Esophagus (tissue), 2 donors: ENCODE data around the gene HPSE2. TPM values are rescaled to one million over a fixed set of nuclear protein-coding genes. Genes with fewer than 3 reads are reported as not detected.

Experiments
- H3K27ac ChIP-seq, 2 donors: one replicate each; pipeline ENCODE4 v1.5.1; 2013; ENCODE audit warnings: low read depth in 2 of 2, mild to moderate bottlenecking in 2 of 2, inconsistent platforms in 1 of 2, low read length in 1 of 2, moderate library complexity in 1 of 2
- H3K27me3 ChIP-seq, 2 donors: one replicate each; pipeline ENCODE4 v1.6.1; 2013; ENCODE audit warnings: low read length in 2 of 2, control low read depth in 1 of 2, mild to moderate bottlenecking in 1 of 2; ENCODE audit not compliant: insufficient read depth in 2 of 2, control insufficient read depth in 1 of 2
- H3K36me3 ChIP-seq, 2 donors: one replicate each; pipeline ENCODE4 v1.6.1; 2013; ENCODE audit warnings: low read length in 1 of 2; ENCODE audit not compliant: control insufficient read depth in 2 of 2, insufficient read depth in 2 of 2
- H3K4me1 ChIP-seq, 2 donors: one replicate each; pipeline ENCODE4 v1.6.1; 2013; ENCODE audit warnings: low read length in 1 of 2; ENCODE audit not compliant: control insufficient read depth in 2 of 2, insufficient read depth in 2 of 2
- H3K4me3 ChIP-seq, 2 donors: one replicate each; pipeline ENCODE4 v1.5.1; 2013; ENCODE audit warnings: low read length in 2 of 2, mild to moderate bottlenecking in 2 of 2, low read depth in 1 of 2, moderate library complexity in 1 of 2
- H3K9me3 ChIP-seq, 2 donors: one replicate each; pipeline ENCODE4 v1.6.1; 2013; ENCODE audit warnings: mild to moderate bottlenecking in 2 of 2, low read depth in 1 of 2, low read length in 1 of 2, moderate library complexity in 1 of 2; ENCODE audit not compliant: control insufficient read depth in 2 of 2, insufficient read depth in 1 of 2
- WGBS, 2 donors: extraction: QIAGEN DNeasy Blood & Tissue Kit; methylation state at CpG; one replicate each; pipeline ENCODE4 v1.1.7; 2013; 5-methylcytosine and 5-hydroxymethylcytosine counted together
- polyA plus RNA-seq, 2 donors: library from polyadenylated mRNA; stranded (reverse); fragments of 200-250 nt; gene quantifications; one replicate each; pipeline ENCODE4 v1.2.3, GENCODE V29; 2013
- donor health status: healthy with polysubstance abuse.
- donor health status: Bipolar disorder and iron deficiency.

HPSE2 gene
- polyA plus RNA-seq, 2 donors = 2.1 to 3.5 TPM

DNA sequence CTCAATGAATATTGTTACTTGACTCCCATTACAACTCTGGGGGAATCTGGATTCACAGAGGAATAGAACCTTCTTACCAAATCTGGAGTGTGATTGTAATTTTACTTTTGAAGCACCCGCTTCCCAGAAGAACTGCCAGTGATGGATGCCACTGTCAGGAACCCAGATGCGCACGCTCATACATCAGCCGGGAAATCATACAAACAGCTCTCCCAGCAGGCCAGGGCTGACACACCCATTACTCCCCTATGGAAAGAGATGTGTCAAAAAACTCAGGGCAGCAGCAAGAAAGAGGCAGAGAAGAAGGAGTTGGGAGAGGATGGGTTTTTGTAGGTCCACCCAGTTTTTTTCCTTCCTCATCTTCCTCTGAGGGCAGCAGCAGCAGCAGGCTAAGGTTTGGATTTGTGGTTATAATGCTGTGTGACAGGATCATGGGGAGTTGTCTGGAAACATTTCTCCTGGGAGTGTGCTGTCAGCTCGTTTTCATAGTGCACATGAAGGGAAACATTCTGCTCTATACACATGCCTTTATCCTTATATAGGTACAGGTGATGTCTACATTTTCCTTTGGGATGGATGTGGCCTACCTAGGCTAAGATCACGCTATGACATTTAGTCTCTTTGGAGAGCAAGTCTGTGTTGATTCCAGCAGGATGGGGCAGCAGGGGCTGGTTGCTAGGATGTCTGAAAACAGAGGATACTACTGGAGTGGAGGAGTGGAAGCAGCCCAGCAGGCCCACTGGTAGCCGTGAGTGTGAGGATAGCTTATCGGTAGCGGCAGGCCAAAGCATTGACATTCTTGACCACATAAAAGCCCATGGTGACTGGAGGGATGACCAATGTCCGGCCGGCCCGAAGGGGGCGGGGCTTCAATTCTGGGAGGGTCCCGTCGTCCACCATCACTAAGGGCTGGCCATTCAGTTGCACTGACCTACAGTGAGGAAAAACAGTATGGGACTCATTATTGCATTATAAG lies 776.6 kb downstream of the HPSE2 start:
- H3K4me1 ChIP-seq = no peaks in the 10 kb centered on the region
- H3K27me3 ChIP-seq = no peaks in the 10 kb centered on the region
- 89 to 90% methylated on average over 15 of the region's 15 CpGs for WGBS, 2 donors
- H3K9me3 ChIP-seq = no peaks in the 10 kb centered on the region
- H3K36me3 ChIP-seq = no peaks in the 10 kb centered on the region
- H3K27ac ChIP-seq = no peak overlapping the region
- no peak overlapping the region for H3K4me3 ChIP-seq

DNA sequence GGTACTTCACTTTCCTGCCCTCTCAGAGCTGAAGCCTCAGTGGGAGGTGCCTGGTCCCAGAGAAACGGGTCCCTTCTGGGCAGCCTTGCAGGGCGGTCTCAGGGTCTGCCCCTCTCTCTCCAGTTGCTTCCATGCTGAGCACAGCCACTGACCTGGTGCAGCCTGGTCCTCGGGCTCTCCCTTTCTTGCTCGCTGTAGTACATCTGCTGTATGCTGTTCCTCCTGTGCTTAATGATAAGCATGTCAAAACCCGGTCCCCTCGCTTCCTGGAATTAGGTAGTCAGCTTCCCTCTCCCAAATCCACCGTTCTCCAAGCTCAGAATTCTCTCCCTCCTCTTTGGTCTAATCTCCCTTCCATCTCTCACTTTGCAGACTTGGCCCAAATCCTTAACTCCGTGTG lies 777.9 kb downstream of the HPSE2 start:
- Histone ChIP-seq H3K4me1 (no peaks in the 10 kb centered on the region), H3K36me3 (no peaks in the 10 kb centered on the region), H3K27me3 (no peaks in the 10 kb centered on the region), H3K9me3 (no peaks in the 10 kb centered on the region), H3K4me3 (no peak overlapping the region), H3K27ac (no peak overlapping the region)
- WGBS, 2 donors = 48 to 52% methylated on average over 8 of the region's 8 CpGs

GRCh38 chr10:98456686-98457482 lies 778.8 kb downstream of the HPSE2 start:
- Histone ChIP-seq H3K4me1 (no peaks in the 10 kb centered on the region), H3K27ac (no peak overlapping the region), H3K4me3 (no peak overlapping the region), H3K9me3 (no peaks in the 10 kb centered on the region), H3K27me3 (no peaks in the 10 kb centered on the region), H3K36me3 (no peaks in the 10 kb centered on the region)
- WGBS, 2 donors = 58 to 67% methylated on average over 12 of the region's 12 CpGs

- 92 to 93% methylated on average over 4 of the region's 4 CpGs for WGBS, 2 donors
- H3K27ac ChIP-seq = no peak overlapping the region
- no peaks in the 10 kb centered on the region for H3K4me1 ChIP-seq
- H3K9me3 ChIP-seq = no peaks in the 10 kb centered on the region
- no peaks in the 10 kb centered on the region for H3K36me3 ChIP-seq
- no peaks in the 10 kb centered on the region for H3K27me3 ChIP-seq
- H3K4me3 ChIP-seq = no peak overlapping the region
These were observed 779.5 kb downstream of the HPSE2 start for GRCh38 chr10:98456043-98456570.

DNA sequence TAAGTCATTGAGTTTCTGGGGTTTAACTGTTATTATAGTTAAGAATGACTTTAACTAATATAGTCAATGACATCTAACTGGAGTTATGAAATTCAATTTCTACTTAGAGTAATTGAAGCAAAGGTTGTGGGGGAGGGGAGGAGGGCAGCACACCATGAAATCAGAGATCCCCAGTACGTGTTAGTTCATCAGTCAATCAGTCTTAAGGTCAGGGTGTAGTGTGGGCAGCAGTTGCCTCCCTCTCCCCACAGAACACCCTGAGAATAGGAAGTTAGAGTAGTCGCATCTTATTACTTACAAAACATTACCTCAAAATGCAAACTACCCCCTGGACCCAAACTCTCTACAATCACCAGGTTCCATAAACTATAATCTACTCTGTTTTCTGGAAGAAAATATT lies 781.9 kb downstream of the HPSE2 start:
- no peak overlapping the region for H3K4me3 ChIP-seq
- 77 to 82% methylated on average over 2 of the region's 2 CpGs for WGBS, 2 donors
- H3K4me1 ChIP-seq = no peaks in the 10 kb centered on the region
- no peaks in the 10 kb centered on the region for H3K27me3 ChIP-seq
- H3K27ac ChIP-seq = no peak overlapping the region
- no peaks in the 10 kb centered on the region for H3K9me3 ChIP-seq
- H3K36me3 ChIP-seq = no peaks in the 10 kb centered on the region

- no peaks in the 10 kb centered on the region for H3K36me3 ChIP-seq
- H3K27ac ChIP-seq = no peak overlapping the region
- no peaks in the 10 kb centered on the region for H3K9me3 ChIP-seq
- H3K27me3 ChIP-seq = no peaks in the 10 kb centered on the region
- H3K4me1 ChIP-seq = peaks cover 0 to 2% of the 10 kb centered on the region in 2 donors
- WGBS, 2 donors = 52 to 69% methylated on average over 1 of the region's 1 CpG
- no peak overlapping the region for H3K4me3 ChIP-seq
These were observed 785.0 kb downstream of the HPSE2 start for GRCh38 chr10:98450618-98451017.

DNA sequence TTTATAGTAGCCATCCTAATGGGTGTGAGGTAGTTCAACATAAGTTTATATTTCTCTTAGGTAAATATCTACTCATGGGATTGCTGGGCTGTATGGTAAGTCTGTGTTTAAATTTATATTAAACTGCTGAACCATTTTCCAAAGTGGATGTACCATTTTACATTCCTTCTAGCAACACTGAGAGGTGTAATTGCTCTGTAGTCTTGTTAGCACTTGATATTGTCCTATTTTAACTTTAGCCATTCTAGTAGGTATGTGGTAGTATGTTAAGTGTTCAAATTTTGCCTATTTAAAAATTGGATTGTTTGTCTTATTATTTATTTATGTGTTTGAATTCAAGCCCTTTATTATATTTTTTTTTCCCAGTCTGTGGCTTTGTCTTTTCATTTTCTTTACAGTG lies 786.4 kb downstream of the HPSE2 start:
- Histone ChIP-seq H3K4me1 (peaks cover 0 to 2% of the 10 kb centered on the region in 2 donors), H3K4me3 (no peak overlapping the region), H3K27ac (no peak overlapping the region), H3K9me3 (no peaks in the 10 kb centered on the region), H3K27me3 (no peaks in the 10 kb centered on the region), H3K36me3 (peaks cover 0 to 10% of the 10 kb centered on the region in 2 donors)

- H3K36me3 ChIP-seq = peaks cover 2 to 19% of the 10 kb centered on the region in 2 donors
- 3% methylated on average over 36 to 47 of the region's 47 CpGs for WGBS, 2 donors
- peaks cover 0 to 2% of the 10 kb centered on the region in 2 donors for H3K4me1 ChIP-seq
- no peaks in the 10 kb centered on the region for H3K9me3 ChIP-seq
- no peaks in the 10 kb centered on the region for H3K27me3 ChIP-seq
- peak within 1 kb of the TSS; percentile 78 to 90 for H3K4me3 ChIP-seq
- peak within 1 kb of the TSS; percentile 86 for H3K27ac ChIP-seq
These were observed 788.9 kb downstream of the HPSE2 start, which contains the start of gene HPS1 for GRCh38 chr10:98446661-98447221. HPS1 (minus strand) TSS chr10:98446935; CDS start chr10:98443240, 3,695 bp downstream.

- H3K4me3 ChIP-seq = peak overlapping the region; percentile 78 to 90
- peaks cover 0 to 2% of the 10 kb centered on the region in 2 donors for H3K4me1 ChIP-seq
- WGBS, 2 donors = 2 to 3% methylated on average over 28 of the region's 28 CpGs
- H3K9me3 ChIP-seq = no peaks in the 10 kb centered on the region
- H3K27me3 ChIP-seq = no peaks in the 10 kb centered on the region
- peaks cover 2 to 19% of the 10 kb centered on the region in 2 donors for H3K36me3 ChIP-seq
- H3K27ac ChIP-seq = peak overlapping the region; percentile 86
These were observed 789.4 kb downstream of the HPSE2 start for GRCh38 chr10:98446151-98446660.
